PFSK-1 (cell line): ENCODE results near the gene ITPRIPL1.

ENCODE experiments used
- FOXP2 ChIP-seq: optimal IDR thresholded peaks from 2 replicates; pipeline ENCODE3; 2011; ENCODE audit warnings: borderline replicate concordance, control low read depth, inconsistent platforms; ENCODE audit not compliant: insufficient read depth; ENCODE audit errors: extremely low read length, extremely low read depth
- POLR2AphosphoS5 ChIP-seq: IDR thresholded peaks from 2 replicates; pipeline ENCODE4 v1.6.1; 2012; ENCODE audit warnings: low read depth, mild to moderate bottlenecking, control low read depth, low read length, moderate library complexity
- SIN3A ChIP-seq: IDR thresholded peaks from 2 replicates; pipeline ENCODE4 v1.6.1; 2012; ENCODE audit warnings: mild to moderate bottlenecking, low read length, moderate library complexity, borderline replicate concordance; ENCODE audit not compliant: insufficient read depth

GRCh38 chr2:96324721-96325040 lies 436 bp upstream of the ITPRIPL1 start:
- TF ChIP-seq POLR2AphosphoS5 (no peak), FOXP2 (no peak), SIN3A (no peak)
